ENCODE measurements around the gene VMP1. TPM values are rescaled to one million over a fixed set of nuclear protein-coding genes. Genes with fewer than 3 reads are reported as not detected.
"Not testable (repeated sequence)": the region's sequence is repeated elsewhere in the genome, so short reads cannot be mapped to it uniquely, and the experiment has no call there.

Gene VMP1
- total RNA-seq, 1 experiment from 2014 or later = 277 TPM

GRCh38 chr17:59839651-59840328 is 132.3 kb downstream of the VMP1 start:
- no TSS peak for BruUV-seq (replicated peaks)
- POLR2A ChIA-PET (ENCODE audit: unreplicated experiment) = interaction anchor here (0.9 to 2.0 kb wide), 4 partner anchors 53 to 86 kb away, joined by 4 to 12 read pairs (median 7); no protein-coding TSS in a partner anchor
- ATAC-seq (no peak), DNase-seq (peak; percentile 42)
- H3K9me2 ChIP-seq (replicated peaks; ENCODE audit: low read length) = no peaks in the 10 kb centered on the region
- H3K36me3 ChIP-seq (ENCODE audit: low read depth, low read length) = peaks cover 34% of the 10 kb centered on the region
- peak overlapping the region; percentile 95 for H3K27ac ChIP-seq (ENCODE audit: low read length)
- peak overlapping the region; percentile 94 for H3K4me2 ChIP-seq (ENCODE audit: low read length)
- TF ChIP-seq EZH2phosphoT487 (IDR thresholded peaks at IDR 0.05; ENCODE audit: borderline replicate concordance, low read length) = no peak
- no peak for TF ChIP-seq CTCF (conservative IDR thresholded peaks at IDR 0.05; ENCODE audit: low read depth, low read length)
- TF ChIP-seq EZH2 (IDR thresholded peaks at IDR 0.05; ENCODE audit: low read length, unreplicated experiment) = no peak
- intact Hi-C loops (cut with micrococcal nuclease) = no loop called here
- CTCF ChIA-PET = no interaction called here
- peaks cover 50% of the 10 kb centered on the region for H3F3A ChIP-seq (ENCODE audit: low read length, unreplicated experiment)
- no peak overlapping the region for H2AFZ ChIP-seq (ENCODE audit: low read length)
- H3K9me3 ChIP-seq (ENCODE audit: low read length) = no peaks in the 10 kb centered on the region
- peaks cover 34% of the 10 kb centered on the region for H4K20me1 ChIP-seq (ENCODE audit: low read length)
- H3K79me2 ChIP-seq (ENCODE audit: low read length) = peaks cover 45% of the 10 kb centered on the region
- H3K4me3 ChIP-seq (ENCODE audit: low read length) = peak overlapping the region; percentile 88
- no peaks in the 10 kb centered on the region for H3K27me3 ChIP-seq (ENCODE audit: low read length)
- H3K9ac ChIP-seq (ENCODE audit: low read length) = peak overlapping the region; percentile 98
- H3K4me1 ChIP-seq (ENCODE audit: insufficient read depth, low read length) = peaks cover 42% of the 10 kb centered on the region

- ATAC-seq (no peak), DNase-seq (peak; percentile 55)
- peaks cover 34% of the 10 kb centered on the region for H4K20me1 ChIP-seq (ENCODE audit: low read length)
- intact Hi-C loops (cut with micrococcal nuclease) = no loop called here
- ChIA-PET CTCF (interaction anchor here (0.6 kb wide), 1 partner anchor 78 kb away, joined by 3 read pairs; no protein-coding TSS in a partner anchor), POLR2A (ENCODE audit: unreplicated experiment) (interaction anchor here (0.6 to 2.0 kb wide), 4 partner anchors 54 to 228 kb away, joined by 4 to 12 read pairs (median 7); no protein-coding TSS in a partner anchor)
- peaks cover 34% of the 10 kb centered on the region for H3K36me3 ChIP-seq (ENCODE audit: low read depth, low read length)
- H3K27ac ChIP-seq (ENCODE audit: low read length) = peak overlapping the region; percentile 95
- peak overlapping the region; percentile 98 for H3K9ac ChIP-seq (ENCODE audit: low read length)
- TF ChIP-seq EZH2phosphoT487 (IDR thresholded peaks at IDR 0.05; ENCODE audit: borderline replicate concordance, low read length) (no peak), EZH2 (IDR thresholded peaks at IDR 0.05; ENCODE audit: low read length, unreplicated experiment) (no peak), CTCF (conservative IDR thresholded peaks at IDR 0.05; ENCODE audit: low read depth, low read length) (no peak)
- H3F3A ChIP-seq (ENCODE audit: low read length, unreplicated experiment) = peaks cover 56% of the 10 kb centered on the region
- H3K9me3 ChIP-seq (ENCODE audit: low read length) = no peaks in the 10 kb centered on the region
- no peaks in the 10 kb centered on the region for H3K27me3 ChIP-seq (ENCODE audit: low read length)
- no peak overlapping the region for H2AFZ ChIP-seq (ENCODE audit: low read length)
- peaks cover 49% of the 10 kb centered on the region for H3K4me1 ChIP-seq (ENCODE audit: insufficient read depth, low read length)
- no peaks in the 10 kb centered on the region for H3K9me2 ChIP-seq (replicated peaks; ENCODE audit: low read length)
- peak overlapping the region; percentile 94 for H3K4me2 ChIP-seq (ENCODE audit: low read length)
- no TSS peak for BruUV-seq (replicated peaks)
- peaks cover 45% of the 10 kb centered on the region for H3K79me2 ChIP-seq (ENCODE audit: low read length)
- H3K4me3 ChIP-seq (ENCODE audit: low read length) = peak overlapping the region; percentile 88
Observed at GRCh38 chr17:59840329-59841090, 133.1 kb downstream of the VMP1 start.

- H3K79me2 ChIP-seq (ENCODE audit: low read length) = peaks cover 44% of the 10 kb centered on the region
- BruUV-seq (replicated peaks); H2AFZ ChIP-seq (ENCODE audit: low read length); H3K9me3 ChIP-seq (ENCODE audit: low read length); H3K9me2 ChIP-seq (replicated peaks; ENCODE audit: low read length); CTCF ChIA-PET; intact Hi-C loops (cut with micrococcal nuclease); H3K27me3 ChIP-seq (ENCODE audit: low read length); ATAC-seq: not testable (repeated sequence)
- H3K9ac ChIP-seq (ENCODE audit: low read length) = peak overlapping the region; percentile 98
- H3K36me3 ChIP-seq (ENCODE audit: low read depth, low read length) = peaks cover 34% of the 10 kb centered on the region
- DNase-seq = peak; percentile 45
- peak overlapping the region; percentile 95 for H3K27ac ChIP-seq (ENCODE audit: low read length)
- H3K4me2 ChIP-seq (ENCODE audit: low read length) = peak overlapping the region; percentile 94
- peaks cover 34% of the 10 kb centered on the region for H4K20me1 ChIP-seq (ENCODE audit: low read length)
- H3F3A ChIP-seq (ENCODE audit: low read length, unreplicated experiment) = peaks cover 60% of the 10 kb centered on the region
- peak overlapping the region; percentile 88 for H3K4me3 ChIP-seq (ENCODE audit: low read length)
- POLR2A ChIA-PET (ENCODE audit: unreplicated experiment) = interaction anchor here (0.6 to 3.0 kb wide), 6 partner anchors 55 to 229 kb away, joined by 4 to 40 read pairs (median 7); no protein-coding TSS in a partner anchor
- peaks cover 51% of the 10 kb centered on the region for H3K4me1 ChIP-seq (ENCODE audit: insufficient read depth, low read length)
Observed at GRCh38 chr17:59841091-59841881, 133.8 kb downstream of the VMP1 start.

GRCh38 chr17:59841882-59842263 is 134.4 kb downstream of the VMP1 start:
- H3K9me3 ChIP-seq (ENCODE audit: low read length); H2AFZ ChIP-seq (ENCODE audit: low read length); DNase-seq; BruUV-seq (replicated peaks); intact Hi-C loops (cut with micrococcal nuclease); ATAC-seq; H3K27me3 ChIP-seq (ENCODE audit: low read length); H3K9me2 ChIP-seq (replicated peaks; ENCODE audit: low read length): not testable (repeated sequence)
- H3K9ac ChIP-seq (ENCODE audit: low read length) = peak overlapping the region; percentile 98
- peaks cover 34% of the 10 kb centered on the region for H4K20me1 ChIP-seq (ENCODE audit: low read length)
- peak overlapping the region; percentile 95 for H3K27ac ChIP-seq (ENCODE audit: low read length)
- peaks cover 34% of the 10 kb centered on the region for H3K36me3 ChIP-seq (ENCODE audit: low read depth, low read length)
- POLR2A ChIA-PET (ENCODE audit: unreplicated experiment) = interaction anchor here (0.7 to 3.0 kb wide), 6 partner anchors 11 to 88 kb away, joined by 4 to 40 read pairs (median 14); no protein-coding TSS in a partner anchor
- H3F3A ChIP-seq (ENCODE audit: low read length, unreplicated experiment) = peaks cover 54% of the 10 kb centered on the region
- CTCF ChIA-PET = interaction anchor here (0.8 kb wide), 1 partner anchor 18 kb away, joined by 4 read pairs; no protein-coding TSS in a partner anchor
- H3K4me3 ChIP-seq (ENCODE audit: low read length) = peak overlapping the region; percentile 88
- peaks cover 51% of the 10 kb centered on the region for H3K4me1 ChIP-seq (ENCODE audit: insufficient read depth, low read length)
- H3K79me2 ChIP-seq (ENCODE audit: low read length) = peaks cover 39% of the 10 kb centered on the region
- peak overlapping the region; percentile 94 for H3K4me2 ChIP-seq (ENCODE audit: low read length)
